NCI-H69 (cell line): ENCODE data around the gene CYTH2.
A peak's percentile ranks its signal among the peaks of the same experiment; 100 is the strongest.
"Not testable (repeated sequence)": the region's sequence is repeated elsewhere in the genome, so short reads cannot be mapped to it uniquely, and the experiment has no call there.

Experiments
- DNase-seq: peaks from one replicate; lab custom pipeline; 2025; lab: John Stamatoyannopoulos, UW

The CYTH2 gene

DNA sequence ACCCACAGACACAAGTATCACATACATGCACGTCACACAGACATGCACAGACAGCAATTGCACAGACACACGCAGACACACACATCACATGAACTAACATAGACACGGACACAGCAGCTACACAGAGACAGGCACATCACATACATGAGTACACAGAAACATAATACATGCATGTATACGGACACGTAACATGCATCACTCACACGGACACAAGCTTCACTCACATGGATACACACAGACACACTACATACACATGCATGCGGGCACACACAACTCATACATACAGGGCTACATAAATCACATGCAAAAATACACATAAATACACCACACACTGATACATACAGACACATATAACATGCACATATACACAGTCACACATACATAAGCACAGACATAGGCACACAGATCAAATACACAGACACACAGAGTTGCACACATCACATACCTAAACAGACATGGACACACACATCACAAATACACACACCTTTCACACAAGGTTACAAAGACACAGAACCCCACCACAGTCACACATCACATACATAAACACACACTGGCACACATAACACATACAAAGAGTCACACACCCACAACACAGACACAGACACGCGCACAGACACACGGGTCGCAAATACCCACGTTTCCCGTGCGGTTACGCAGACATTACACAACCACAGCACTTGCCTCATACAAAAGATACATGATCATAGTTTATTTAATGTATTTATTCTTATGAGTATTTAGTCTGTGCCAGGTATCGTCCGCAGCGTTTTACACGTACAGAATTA is 43.5 kb downstream of the CYTH2 start:
- no peak for DNase-seq

DNA sequence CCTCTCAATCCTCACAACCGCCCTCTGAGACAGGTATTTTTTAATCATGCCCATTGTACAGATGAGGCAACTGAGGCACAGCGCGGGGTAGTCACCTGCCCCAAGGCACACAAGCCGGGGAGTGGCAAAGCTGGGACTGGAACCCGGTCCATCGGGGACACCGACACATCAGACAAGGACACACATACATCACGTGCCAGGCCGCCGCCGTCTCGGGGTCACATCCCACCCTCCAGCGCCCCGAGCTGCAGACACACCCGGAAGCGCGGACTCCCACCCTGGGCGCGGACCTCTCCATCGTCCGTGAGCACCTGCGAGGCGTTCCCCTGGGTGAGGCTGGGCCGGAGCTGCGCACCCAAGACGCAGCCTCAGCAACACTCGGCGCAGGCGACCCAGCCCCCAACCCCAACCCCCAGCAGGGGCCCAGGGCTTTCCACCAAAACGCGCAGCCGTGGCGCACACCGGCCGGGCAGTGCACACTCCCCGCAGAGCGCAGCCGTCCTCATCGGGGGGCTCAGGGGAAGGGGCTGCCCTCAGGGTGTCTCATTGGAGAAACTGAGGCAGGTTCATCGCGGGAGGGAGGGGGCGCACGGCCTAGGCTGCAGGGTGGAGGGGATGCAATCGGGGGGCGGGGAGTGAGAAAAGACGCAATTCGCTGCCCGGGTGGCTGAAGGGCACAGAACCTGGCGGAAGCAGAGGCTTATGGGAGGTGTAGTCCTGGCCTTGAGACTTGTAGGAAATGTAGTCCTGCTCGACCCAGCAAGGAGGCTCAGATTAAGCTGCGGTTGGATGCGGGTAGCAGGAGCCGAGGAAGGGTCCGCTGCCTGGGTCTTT is 44.3 kb downstream of the CYTH2 start:
- DNase-seq: peak; percentile 91

DNA sequence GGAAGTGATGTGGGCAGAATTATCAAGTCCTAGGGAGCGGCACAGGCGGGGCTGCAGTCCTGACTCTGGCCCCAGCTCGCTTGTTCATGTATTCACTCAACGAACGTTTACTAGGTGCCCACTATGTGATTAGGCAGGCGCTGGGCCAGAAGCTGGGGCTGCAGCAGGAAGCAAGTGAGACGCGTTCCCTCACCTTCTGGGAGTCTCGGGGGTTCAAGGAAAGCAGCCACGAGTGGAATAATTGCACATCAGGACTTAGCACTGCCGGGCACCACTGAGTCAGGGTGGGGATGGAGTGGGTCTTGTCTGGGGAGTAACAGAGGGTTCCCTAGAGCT is 44.9 kb downstream of the CYTH2 start:
- DNase-seq: no peak

DNA sequence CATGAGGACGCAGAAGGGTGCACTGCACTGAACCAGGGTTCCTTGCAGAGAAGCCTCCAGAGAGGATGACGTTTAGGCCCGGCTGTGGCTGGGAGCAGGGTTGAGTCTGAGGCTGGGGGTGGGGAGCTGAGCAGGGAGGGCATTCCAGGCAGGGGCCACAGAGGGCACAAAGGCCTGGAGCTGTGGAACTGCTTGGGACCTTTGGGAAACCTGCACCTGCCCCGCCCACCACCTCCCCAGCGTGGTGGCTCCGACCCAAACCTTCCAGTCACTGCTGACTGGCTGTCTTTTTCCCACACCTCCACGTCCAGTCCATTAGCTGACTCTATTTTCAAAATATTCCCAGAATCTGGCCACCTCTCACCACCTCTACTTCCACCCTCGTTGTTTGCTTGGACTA is 47.4 kb downstream of the CYTH2 start:
- no peak for DNase-seq

DNA sequence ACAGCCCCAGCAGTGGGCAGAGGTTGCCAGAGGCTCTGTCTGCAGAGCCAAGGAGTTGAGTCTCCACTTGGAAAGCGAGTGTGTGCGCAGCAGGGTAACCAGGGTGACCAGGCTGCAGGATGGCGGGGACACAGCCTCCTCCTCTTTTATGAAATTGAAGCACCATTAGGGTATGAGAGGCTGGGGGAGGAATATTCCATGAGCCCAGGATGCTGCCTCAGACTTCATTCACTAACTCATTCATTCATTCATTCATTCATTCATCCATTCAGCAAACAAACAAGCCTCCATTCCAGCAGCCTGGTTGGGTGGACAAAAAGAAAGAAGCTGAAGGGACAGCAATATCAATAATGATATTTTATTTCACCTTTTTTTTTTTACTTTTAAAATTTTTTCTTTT is 49.0 kb downstream of the CYTH2 start:
- DNase-seq: peak; percentile 29

DNA sequence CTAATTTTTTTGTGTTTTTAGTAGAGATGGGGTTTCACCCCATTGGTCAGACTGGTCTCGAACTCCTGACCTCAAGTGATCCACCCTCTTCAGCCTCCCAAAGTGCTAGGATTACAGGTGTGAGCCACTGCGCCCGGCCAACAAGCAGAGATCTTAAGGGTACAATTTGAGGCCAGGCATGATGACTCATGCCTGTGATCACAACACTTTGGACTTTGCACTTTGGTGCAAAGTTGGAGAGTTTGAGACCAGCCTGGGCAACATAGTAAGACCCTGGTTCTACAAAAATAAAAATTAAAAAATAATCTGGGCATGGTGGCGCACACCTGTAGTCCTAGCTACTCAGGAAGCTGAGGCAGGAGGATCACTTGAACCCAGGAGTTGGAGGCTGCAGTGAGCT is 50.3 kb downstream of the CYTH2 start:
- DNase-seq: not testable (repeated sequence)

DNA sequence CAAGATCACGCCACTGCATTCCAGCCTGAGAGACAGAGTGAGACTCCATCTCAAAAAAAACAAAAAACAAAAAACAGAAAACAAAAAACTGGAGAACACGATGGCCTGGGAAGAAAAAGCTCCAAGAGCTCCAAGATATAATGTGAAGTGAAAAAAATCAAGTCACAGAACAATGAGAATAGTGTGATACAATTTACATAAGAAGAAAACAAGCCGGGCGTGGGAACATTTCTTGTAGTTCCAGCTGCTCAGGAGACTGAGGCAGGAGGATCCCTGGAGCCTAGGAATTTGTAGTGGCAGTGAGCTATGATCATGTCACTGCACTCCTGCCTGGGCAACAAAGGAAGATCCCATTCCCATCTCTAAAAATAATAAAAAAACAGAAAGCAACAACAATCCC is 51.0 kb downstream of the CYTH2 start:
- DNase-seq: no peak

DNA sequence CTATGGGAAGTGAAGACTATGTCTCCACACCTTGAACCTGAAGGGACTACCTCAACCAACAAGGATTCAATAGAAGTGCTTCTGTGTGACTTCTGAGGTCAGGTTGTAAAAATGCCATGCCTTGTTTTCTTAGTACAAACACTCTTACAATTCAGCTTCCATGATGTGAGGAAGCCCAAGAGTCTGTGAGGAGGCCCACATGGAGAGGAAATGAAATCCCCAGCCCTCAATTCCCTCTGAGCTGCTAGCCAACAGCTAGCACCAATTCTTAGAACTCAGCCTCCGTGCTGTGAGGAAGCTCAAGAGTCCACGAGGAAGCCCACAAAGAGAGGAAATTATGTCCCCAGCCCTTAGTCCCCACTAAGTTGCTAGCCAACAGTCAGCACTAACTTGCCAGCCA is 55.1 kb downstream of the CYTH2 start:
- no peak for DNase-seq

DNA sequence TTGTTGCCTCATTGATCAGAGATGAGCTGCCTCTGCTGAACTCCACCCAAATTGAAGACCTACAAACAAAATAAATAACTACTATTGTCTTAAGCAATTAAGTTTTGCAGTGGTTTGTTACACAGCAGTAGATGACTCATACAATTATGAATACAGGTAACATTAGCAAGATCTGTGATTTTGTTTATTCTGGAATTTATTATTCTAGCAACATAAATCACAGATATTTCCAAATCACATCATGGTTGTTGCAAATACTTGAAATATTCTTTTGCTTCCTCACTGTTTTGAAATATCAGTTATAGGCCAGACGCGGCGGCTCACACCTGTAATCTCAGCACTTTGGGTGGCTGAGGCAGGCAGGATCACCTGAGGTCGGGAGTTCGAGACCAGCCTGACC is 55.6 kb downstream of the CYTH2 start:
- no peak for DNase-seq

DNA sequence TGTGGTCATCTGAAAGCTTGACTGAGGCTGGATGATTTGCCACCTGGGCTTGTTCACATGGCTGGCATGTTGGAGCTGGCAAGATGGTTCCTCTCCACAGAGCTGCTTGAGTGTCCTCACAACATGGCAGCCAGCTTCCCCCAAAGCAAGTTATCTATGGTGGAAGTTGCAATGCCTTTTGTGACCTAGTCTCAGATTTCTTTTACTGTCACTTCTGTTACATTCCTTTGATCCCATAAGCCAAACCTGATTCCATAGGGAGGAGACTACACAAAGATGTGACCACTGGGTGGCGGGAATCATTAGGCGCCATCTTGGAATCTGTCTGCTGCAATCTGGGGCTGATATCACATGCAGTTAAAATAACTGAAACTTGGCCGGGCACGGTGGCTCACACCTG is 60.0 kb downstream of the CYTH2 start:
- no peak for DNase-seq

DNA sequence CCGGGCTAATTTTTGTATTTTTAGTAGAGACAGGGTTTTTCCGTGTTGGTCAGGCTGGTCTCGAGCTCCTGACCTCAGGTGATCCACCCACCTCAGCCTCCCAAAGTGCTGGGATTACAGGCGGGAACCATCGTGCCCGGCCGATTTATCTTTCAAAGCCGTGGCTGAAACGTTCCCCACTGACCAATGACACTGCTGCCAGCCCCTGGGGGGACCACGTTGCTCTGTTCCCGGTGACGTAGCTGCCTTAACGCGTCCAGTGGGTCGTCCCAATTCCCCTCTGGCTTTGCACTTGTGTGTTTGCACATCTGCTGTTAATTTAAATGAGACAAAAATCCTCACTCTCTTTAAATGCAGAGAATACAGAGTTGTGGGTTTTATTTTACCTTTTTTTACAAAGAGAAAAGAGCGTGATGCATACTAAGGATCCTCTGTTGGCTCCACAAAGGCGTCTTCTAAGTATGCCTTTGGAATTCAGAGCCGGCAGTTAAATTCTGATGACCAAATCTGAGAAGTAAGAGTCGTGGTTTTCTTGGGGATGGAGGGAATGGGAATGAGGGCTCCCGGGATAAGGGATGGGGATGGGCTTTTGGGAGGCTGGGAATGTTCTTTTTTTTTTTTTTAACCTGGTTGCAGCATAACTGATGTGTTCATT is 61.0 kb downstream of the CYTH2 start:
- DNase-seq: peak; percentile 49

DNA sequence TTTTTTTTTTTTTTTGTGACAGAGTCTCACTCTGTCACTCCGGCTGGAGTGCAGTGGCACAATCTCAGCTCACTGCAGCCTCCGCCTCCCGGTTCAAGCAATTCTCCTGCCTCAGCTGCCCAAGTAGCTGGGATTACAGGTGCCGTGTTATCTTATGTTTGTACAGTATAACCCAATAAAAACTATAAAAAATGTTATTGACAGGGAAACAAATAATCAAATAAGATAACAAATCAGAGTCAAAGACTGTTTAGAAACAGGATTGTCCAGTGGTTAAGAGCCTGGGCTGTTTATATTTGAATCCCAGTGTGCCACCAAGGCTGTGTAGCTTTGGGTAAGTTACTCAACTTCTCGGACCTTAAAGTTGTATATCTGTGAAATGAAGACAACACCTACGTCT is 61.6 kb downstream of the CYTH2 start:
- DNase-seq: no peak
